Measurements from ENCODE around the gene SOCS2.

GRCh38 chr12:93569301-93569655 is 3.2 kb upstream of the SOCS2 start:
- TF ChIP-seq CTCF (IDR thresholded peaks at IDR 0.05) (no peak), EP300 (IDR thresholded peaks at IDR 0.05) (no peak), POLR2A (IDR thresholded peaks at IDR 0.05; ENCODE audit: low read depth) (no peak)
